ENCODE results near the gene GLYATL3.

GLYATL3 gene

GRCh38 chr6:49514571-49515484 is 15.1 kb downstream of the GLYATL3 start:
- DNase-seq, result peak; percentile 2

- no peak for DNase-seq
These were observed 15.9 kb downstream of the GLYATL3 start for GRCh38 chr6:49515485-49516146.

GRCh38 chr6:49516147-49516505 is 16.4 kb downstream of the GLYATL3 start:
- no peak for DNase-seq

- DNase-seq, result no peak
These were observed 18.2 kb downstream of the GLYATL3 start for GRCh38 chr6:49517919-49518318.

- no peak for DNase-seq
These were observed 19.9 kb downstream of the GLYATL3 start for GRCh38 chr6:49519660-49520059.

- no peak for DNase-seq
These were observed 23.2 kb downstream of the GLYATL3 start for GRCh38 chr6:49522710-49523593.

- DNase-seq, result no peak
These were observed 24.2 kb downstream of the GLYATL3 start for GRCh38 chr6:49523901-49524300.

GRCh38 chr6:49524541-49524940 is 24.8 kb downstream of the GLYATL3 start:
- DNase-seq, result no peak

- no peak for DNase-seq
These were observed 26.9 kb downstream of the GLYATL3 start for GRCh38 chr6:49526598-49526997.

- no peak for DNase-seq
These were observed 27.6 kb downstream of the GLYATL3 start for GRCh38 chr6:49527320-49527719.

GRCh38 chr6:49528571-49528970 is 28.8 kb downstream of the GLYATL3 start:
- no peak for DNase-seq

- DNase-seq, result no peak
These were observed 30.5 kb downstream of the GLYATL3 start for GRCh38 chr6:49530141-49530776.

GRCh38 chr6:49531774-49532569 is 32.2 kb downstream of the GLYATL3 start:
- DNase-seq, result no peak

GRCh38 chr6:49535795-49536194 is 36.1 kb downstream of the GLYATL3 start:
- DNase-seq, result no peak

- DNase-seq, result no peak
These were observed 39.4 kb downstream of the GLYATL3 start for GRCh38 chr6:49539102-49539501.

GRCh38 chr6:49540614-49541013 is 40.9 kb downstream of the GLYATL3 start:
- DNase-seq, result no peak

GRCh38 chr6:49541210-49541724 is 41.5 kb downstream of the GLYATL3 start:
- DNase-seq, result peak; percentile 25

- DNase-seq, result no peak
These were observed 42.2 kb downstream of the GLYATL3 start for GRCh38 chr6:49541936-49542335.

GRCh38 chr6:49543087-49543858 is 43.5 kb downstream of the GLYATL3 start:
- DNase-seq, result no peak

GRCh38 chr6:49546331-49546730 is 46.6 kb downstream of the GLYATL3 start:
- no peak for DNase-seq

Data from T1000 (cell line).